Dendritic cell treated with granulocyte-macrophage colony-stimulating factor and Interleukin-4, amounts not matched to agents 40 ng/mL and 50 ng/mL, for 4 days (primary cell): ENCODE measurements around the gene LRG1.

ENCODE experiments used
- H3K27ac Mint-ChIP-seq: one replicate; pipeline ENCODE4 v1.8.0; 2022; ENCODE audit warnings: mild to moderate bottlenecking, mixed read lengths
- H3K27me3 Mint-ChIP-seq: one replicate; pipeline ENCODE4 v1.8.0; 2022; ENCODE audit warnings: mild to moderate bottlenecking, mixed read lengths
- H3K36me3 Mint-ChIP-seq: one replicate; pipeline ENCODE4 v1.8.0; 2022; ENCODE audit warnings: low read depth, mixed read lengths
- H3K4me1 Mint-ChIP-seq: one replicate; pipeline ENCODE4 v1.8.0; 2022; ENCODE audit warnings: low read depth, mixed read lengths
- H3K4me3 Mint-ChIP-seq: one replicate; pipeline ENCODE4 v1.8.0; 2022; ENCODE audit warnings: mild to moderate bottlenecking, moderate library complexity, mixed read lengths
- H3K9me3 Mint-ChIP-seq: one replicate; pipeline ENCODE4 v1.8.0; 2022; ENCODE audit warnings: mixed read lengths
- intact Hi-C: fragments of 100-400 bp; cut with micrococcal nuclease; formaldehyde crosslinking; loops from one replicate; pipeline ENCODE4 v1.15.0; 2022

LRG1 gene

DNA sequence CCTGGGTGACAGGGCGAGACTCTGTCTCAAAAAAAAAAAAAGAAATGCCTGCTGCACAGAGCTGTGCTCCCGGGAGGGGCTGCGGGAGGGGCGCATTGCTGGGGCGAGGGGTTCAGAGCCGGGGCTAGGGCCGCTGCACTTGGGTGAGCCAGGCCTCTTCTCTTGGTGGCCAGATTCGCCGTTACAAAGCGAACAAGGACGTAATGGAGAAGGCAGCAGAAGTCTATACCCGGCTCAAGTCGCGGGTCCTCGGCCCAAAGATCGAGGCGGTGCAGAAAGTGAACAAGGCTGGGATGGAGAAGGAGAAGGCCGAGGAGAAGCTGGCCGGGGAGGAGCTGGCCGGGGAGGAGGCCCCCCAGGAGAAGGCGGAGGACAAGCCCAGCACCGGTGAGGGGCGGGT lies 40.5 kb downstream of the LRG1 start:
- Mint-ChIP-seq H3K9me3 (no peaks in the 10 kb centered on the region), H3K4me3 (no peak overlapping the region)

DNA sequence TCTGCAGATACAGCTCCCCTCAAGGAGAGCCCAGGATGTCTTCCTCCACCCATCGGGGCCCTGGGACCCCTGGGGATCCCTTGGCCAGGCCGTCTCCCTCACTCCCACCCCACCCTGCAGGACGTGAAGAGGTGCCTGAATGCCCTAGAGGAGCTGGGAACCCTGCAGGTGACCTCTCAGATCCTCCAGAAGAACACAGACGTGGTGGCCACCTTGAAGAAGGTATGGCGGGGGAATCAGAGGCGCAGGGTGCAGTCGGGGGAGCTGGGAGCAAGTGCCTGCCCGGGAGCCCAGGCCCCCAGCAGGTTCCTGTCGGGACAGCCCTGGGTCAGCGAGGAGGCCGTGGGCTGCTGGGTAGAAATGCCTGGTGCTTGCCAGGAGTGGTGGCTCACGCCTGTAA lies 41.1 kb downstream of the LRG1 start:
- H3K4me3 Mint-ChIP-seq: no peak overlapping the region
- no peaks in the 10 kb centered on the region for H3K27me3 Mint-ChIP-seq
- intact Hi-C loops: no loop called here
- H3K36me3 Mint-ChIP-seq: no peaks in the 10 kb centered on the region
- no peaks in the 10 kb centered on the region for H3K9me3 Mint-ChIP-seq
- no peak overlapping the region for H3K27ac Mint-ChIP-seq
- H3K4me1 Mint-ChIP-seq: no peaks in the 10 kb centered on the region

More for the DNA sequence above, 40.5 kb downstream of the LRG1 start:
- Mint-ChIP-seq H3K36me3 (no peaks in the 10 kb centered on the region), H3K27ac (no peak overlapping the region), H3K4me1 (peaks cover 6% of the 10 kb centered on the region), H3K27me3 (no peaks in the 10 kb centered on the region)
- intact Hi-C loops: no loop called here

DNA sequence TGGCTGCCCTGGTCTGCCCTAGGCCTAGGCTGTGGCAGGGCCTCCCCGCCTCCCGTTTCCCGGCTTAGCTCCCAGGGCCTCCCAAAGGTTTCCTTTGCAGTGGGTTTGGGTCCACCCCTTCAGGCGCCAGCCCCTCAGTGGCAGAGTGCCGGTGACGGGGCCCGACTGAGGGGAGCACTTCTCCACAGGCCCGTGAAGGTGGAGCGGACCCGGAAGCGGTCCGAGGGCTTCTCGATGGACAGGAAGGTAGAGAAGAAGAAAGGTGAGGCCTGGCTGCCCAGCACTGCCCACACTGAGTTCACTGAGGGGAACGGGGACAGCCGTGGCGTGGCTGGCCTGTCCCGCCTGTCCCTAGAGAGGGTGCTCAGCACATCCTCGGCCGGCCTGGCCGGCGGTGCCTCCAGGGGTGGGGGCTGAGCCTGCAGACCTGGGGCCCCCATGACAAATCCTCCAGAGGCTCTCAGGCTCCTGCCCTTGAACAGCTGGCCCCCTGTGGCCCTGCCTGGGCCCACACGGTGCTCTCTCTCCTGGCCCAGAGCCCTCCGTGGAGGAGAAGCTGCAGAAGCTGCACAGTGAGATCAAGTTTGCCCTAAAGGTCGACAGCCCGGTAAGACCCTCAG lies 42.0 kb downstream of the LRG1 start:
- no peak overlapping the region for H3K27ac Mint-ChIP-seq
- H3K9me3 Mint-ChIP-seq: no peaks in the 10 kb centered on the region
- intact Hi-C loops: no loop called here
- no peaks in the 10 kb centered on the region for H3K27me3 Mint-ChIP-seq
- no peaks in the 10 kb centered on the region for H3K4me1 Mint-ChIP-seq
- H3K36me3 Mint-ChIP-seq: no peaks in the 10 kb centered on the region
- no peak overlapping the region for H3K4me3 Mint-ChIP-seq

DNA sequence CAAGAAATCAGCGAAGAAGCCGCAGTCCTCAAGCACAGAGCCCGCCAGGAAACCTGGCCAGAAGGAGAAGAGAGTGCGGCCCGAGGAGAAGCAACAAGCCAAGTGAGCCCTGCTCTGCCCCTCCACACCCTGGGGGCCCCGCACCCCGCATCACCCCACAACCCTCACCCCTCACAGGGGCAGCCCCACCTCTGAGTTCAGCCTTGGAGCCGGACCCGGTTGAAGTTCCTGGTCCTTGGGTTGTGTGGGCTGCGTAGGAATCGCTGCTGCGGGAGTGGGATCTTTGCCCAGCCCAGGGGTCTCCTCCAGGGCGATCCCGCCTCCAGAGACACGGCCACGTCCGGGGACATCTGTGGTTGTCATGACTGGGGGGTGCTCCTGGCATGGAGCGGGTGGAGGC lies 43.5 kb downstream of the LRG1 start:
- no peaks in the 10 kb centered on the region for H3K27me3 Mint-ChIP-seq
- H3K27ac Mint-ChIP-seq: no peak overlapping the region
- H3K36me3 Mint-ChIP-seq: no peaks in the 10 kb centered on the region
- intact Hi-C loops: no loop called here
- H3K4me3 Mint-ChIP-seq: no peak overlapping the region
- no peaks in the 10 kb centered on the region for H3K4me1 Mint-ChIP-seq
- no peaks in the 10 kb centered on the region for H3K9me3 Mint-ChIP-seq

DNA sequence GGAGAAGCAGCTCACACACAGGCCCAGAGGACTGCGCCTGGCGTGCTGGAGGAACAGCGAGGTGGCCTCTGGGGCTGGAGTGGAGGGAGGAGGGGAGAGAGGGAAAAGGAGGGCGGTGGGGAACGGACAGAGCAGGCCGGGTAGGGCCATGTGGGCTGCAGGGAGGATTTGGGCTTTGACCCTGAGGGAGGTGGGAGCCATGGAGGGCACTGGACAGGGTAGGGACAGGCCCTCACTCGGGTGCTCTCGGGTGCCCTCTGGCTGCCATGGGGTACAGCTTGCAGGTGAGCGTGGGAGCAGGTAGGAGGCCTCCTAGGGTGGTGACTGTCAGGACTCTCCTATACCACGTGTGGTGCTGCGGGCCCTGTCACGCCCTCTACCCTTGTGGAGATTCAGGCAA lies 44.4 kb downstream of the LRG1 start:
- no peaks in the 10 kb centered on the region for H3K27me3 Mint-ChIP-seq
- no peaks in the 10 kb centered on the region for H3K9me3 Mint-ChIP-seq
- H3K27ac Mint-ChIP-seq: no peak overlapping the region
- intact Hi-C loops: no loop called here
- H3K36me3 Mint-ChIP-seq: no peaks in the 10 kb centered on the region
- H3K4me3 Mint-ChIP-seq: no peak overlapping the region
- H3K4me1 Mint-ChIP-seq: no peaks in the 10 kb centered on the region

DNA sequence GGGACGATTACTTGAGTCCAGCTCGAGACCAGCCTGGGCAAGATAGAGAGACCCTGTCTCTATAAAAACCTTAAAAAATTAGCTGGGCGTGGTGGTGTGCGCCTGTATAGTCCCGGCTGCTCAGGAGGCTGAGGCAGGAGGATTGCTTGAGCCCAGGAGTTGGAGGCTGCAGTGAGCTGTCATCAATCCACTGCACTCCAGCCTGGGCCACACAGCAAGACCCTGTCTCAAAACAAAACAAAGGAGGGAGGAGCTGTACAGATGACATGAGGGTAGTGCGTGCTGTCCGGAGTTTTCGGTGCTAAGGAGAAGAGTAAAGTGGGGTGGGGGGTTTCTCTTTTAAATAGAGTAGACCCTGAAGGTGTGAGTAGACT lies 45.2 kb downstream of the LRG1 start:
- Mint-ChIP-seq H3K27ac (no peak overlapping the region), H3K4me1 (no peaks in the 10 kb centered on the region), H3K36me3 (no peaks in the 10 kb centered on the region), H3K27me3 (no peaks in the 10 kb centered on the region), H3K9me3 (no peaks in the 10 kb centered on the region), H3K4me3 (no peak overlapping the region)
- intact Hi-C loops: no loop called here

DNA sequence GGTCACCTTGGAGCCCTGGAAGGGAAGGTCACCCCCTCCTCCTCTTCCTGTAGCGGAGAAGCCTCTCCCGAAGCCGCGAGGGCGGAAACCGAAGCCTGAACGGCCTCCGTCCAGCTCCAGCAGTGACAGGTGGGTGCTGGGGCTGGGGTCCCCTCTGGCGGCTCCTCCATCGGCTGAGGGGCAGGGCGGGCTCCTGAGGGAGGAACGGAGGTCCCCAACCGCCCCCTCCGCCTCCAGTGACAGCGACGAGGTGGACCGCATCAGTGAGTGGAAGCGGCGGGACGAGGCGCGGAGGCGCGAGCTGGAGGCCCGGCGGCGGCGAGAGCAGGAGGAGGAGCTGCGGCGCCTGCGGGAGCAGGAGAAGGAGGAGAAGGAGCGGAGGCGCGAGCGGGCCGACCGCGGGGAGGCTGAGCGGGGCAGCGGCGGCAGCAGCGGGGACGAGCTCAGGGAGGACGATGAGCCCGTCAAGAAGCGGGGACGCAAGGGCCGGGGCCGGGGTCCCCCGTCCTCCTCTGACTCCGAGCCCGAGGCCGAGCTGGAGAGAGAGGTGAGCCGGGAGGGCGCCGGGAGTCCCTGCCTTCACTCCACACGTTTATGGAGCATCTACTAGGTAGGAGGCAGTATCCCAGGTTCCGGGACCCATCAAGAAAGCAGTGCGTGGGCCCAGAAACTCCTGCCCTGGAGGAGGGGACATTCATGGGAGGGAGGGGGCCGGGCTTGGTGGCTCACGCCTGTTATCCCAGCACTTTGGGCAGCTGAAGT lies 45.7 kb downstream of the LRG1 start:
- no peak overlapping the region for H3K4me3 Mint-ChIP-seq
- intact Hi-C loops: no loop called here
- H3K27me3 Mint-ChIP-seq: no peaks in the 10 kb centered on the region
- no peaks in the 10 kb centered on the region for H3K36me3 Mint-ChIP-seq
- H3K27ac Mint-ChIP-seq: no peak overlapping the region
- no peaks in the 10 kb centered on the region for H3K4me1 Mint-ChIP-seq
- no peaks in the 10 kb centered on the region for H3K9me3 Mint-ChIP-seq

DNA sequence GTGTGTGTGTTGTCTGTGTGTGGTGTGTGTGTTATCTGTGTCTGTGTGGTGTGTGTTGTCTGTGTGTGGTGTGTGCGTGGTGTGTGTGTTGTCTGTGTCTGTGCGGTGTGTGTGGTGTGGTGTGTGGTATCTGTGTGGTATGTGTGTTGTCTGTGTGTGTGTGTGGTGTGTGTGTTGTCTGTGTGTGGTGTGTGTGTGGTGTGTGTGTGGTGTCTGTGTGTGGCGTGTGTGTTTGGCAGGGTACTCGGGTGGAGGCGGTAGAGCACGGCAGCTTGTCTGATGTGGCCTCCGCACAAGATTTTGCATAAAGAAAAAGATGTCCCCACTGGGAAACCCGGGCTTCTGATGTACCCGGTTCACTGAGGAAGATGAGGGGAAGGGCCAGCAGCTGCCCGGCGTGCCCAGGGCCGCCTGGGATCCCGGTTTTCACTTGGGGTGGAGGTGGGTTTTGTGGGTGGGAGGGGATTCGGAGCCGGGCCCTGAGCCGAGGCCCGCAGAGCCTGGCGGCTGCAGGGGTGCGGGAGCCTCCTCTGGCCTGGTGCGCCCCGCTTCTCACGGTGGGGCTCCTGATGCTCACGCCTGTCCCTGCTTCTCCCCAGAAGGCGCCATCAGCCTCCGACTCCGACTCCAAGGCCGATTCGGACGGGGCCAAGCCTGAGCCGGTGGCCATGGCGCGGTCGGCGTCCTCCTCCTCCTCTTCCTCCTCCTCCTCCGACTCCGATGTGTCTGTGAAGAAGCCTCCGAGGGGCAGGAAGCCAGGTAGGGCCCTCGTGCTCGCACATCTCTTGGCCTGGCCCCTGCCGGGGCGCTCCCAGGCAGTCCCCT lies 46.5 kb downstream of the LRG1 start:
- Mint-ChIP-seq H3K27me3 (no peaks in the 10 kb centered on the region), H3K4me3 (no peak overlapping the region), H3K27ac (no peak overlapping the region), H3K4me1 (no peaks in the 10 kb centered on the region), H3K9me3 (no peaks in the 10 kb centered on the region), H3K36me3 (no peaks in the 10 kb centered on the region)
- intact Hi-C loops: no loop called here

DNA sequence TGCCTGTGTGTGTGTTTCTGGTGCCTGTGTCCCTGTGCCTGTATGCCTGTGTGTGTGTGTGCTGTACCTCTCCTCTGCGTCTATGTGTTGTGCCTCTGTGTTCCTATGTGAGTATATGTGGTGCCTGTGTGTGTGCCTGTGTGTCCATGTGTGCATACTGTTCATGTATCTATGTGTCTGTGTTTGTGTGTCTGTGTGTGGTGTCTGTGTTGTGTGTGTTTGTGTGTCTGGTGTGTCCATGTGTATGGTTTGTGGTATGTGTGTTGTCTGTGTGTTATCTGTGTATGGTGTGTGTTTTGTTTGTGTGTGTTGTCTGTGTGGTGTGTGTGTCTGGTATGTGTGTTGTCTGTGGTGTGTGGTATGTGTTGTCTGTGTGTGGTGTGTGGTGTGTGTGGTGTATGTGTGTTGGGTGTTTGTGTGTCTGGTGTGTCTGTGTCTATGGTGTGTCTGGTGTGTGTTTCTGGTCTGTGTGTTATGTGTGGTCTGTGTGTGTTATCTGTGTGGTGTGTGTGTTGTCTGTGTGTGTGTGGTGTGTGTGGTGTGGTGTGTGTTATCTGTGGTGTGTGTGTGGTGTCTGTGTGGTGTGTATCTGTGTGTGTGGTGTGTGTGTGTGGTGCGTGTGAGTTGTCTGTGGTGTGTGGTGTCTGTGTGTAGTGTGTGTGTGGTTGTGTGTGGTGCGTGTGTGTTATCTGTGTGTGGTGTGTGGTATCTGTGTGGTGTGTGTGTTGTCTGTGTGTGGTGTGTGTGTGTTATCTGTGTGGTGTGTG lies 47.3 kb downstream of the LRG1 start:
- no peaks in the 10 kb centered on the region for H3K9me3 Mint-ChIP-seq
- no peaks in the 10 kb centered on the region for H3K27me3 Mint-ChIP-seq
- intact Hi-C loops: no loop called here
- peaks cover under 1% of the 10 kb centered on the region for H3K36me3 Mint-ChIP-seq
- H3K27ac Mint-ChIP-seq: no peak overlapping the region
- no peaks in the 10 kb centered on the region for H3K4me1 Mint-ChIP-seq
- H3K4me3 Mint-ChIP-seq: no peak overlapping the region

DNA sequence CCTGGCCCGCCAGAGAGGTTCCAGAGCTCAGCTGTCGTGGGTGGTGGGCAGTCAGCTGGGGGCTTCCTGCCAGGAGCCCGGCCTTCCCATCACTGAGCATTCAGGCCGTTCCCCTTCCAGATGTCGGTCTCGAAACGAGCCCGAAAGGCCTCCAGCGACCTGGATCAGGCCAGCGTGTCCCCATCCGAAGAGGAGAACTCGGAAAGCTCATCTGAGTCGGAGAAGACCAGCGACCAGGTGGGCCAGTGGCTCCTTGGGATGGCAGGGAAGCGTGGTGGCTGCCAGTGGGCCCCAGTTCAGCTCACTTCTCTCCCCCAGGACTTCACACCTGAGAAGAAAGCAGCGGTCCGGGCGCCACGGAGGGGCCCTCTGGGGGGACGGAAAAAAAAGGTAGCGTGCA lies 48.4 kb downstream of the LRG1 start:
- H3K36me3 Mint-ChIP-seq: peaks cover 12% of the 10 kb centered on the region
- H3K27ac Mint-ChIP-seq: no peak overlapping the region
- intact Hi-C loops: no loop called here
- H3K4me3 Mint-ChIP-seq: no peak overlapping the region
- no peaks in the 10 kb centered on the region for H3K27me3 Mint-ChIP-seq
- no peaks in the 10 kb centered on the region for H3K4me1 Mint-ChIP-seq
- no peaks in the 10 kb centered on the region for H3K9me3 Mint-ChIP-seq

DNA sequence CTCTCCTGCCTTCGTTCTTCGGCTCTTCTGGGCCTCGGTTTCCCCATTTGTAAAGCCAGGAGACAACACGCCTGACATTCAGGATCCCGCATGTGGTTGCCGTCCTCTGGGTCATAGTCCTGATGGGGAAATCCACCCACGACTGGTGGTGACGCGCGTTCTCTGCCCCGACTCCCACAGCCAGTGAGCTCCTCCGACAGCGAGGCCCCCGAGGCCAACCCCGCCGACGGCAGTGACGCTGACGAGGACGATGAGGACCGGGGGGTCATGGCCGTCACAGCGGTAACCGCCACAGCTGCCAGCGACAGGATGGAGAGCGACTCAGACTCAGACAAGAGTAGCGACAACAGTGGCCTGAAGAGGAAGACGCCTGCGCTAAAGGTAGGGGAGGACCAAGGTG lies 51.3 kb downstream of the LRG1 start:
- no peak overlapping the region for H3K27ac Mint-ChIP-seq
- no peaks in the 10 kb centered on the region for H3K4me1 Mint-ChIP-seq
- H3K27me3 Mint-ChIP-seq: no peaks in the 10 kb centered on the region
- intact Hi-C loops: no loop called here
- no peaks in the 10 kb centered on the region for H3K9me3 Mint-ChIP-seq
- peaks cover 35% of the 10 kb centered on the region for H3K36me3 Mint-ChIP-seq
- H3K4me3 Mint-ChIP-seq: no peak overlapping the region

DNA sequence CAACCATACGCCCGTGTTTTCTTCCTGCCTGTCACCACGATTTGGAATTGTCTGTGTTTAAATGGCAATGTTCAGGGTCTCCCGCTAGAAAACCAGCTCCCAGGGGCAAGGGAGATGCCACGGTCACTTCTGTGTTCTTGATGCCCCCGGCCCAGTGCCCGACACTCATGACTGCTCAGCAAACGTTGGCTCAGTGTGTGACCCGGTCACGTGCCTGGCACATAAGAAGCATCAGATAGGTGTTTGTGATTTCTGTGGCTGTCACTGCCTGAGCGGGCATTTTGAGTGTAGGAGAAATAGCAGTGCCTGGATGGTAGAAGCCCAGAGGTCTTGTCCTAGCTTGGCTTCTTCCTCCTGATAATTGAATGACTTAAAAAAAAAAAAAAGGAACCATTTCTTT lies 52.3 kb downstream of the LRG1 start:
- Mint-ChIP-seq H3K27ac (no peak overlapping the region), H3K9me3 (no peaks in the 10 kb centered on the region), H3K27me3 (no peaks in the 10 kb centered on the region), H3K4me3 (no peak overlapping the region), H3K4me1 (no peaks in the 10 kb centered on the region), H3K36me3 (peaks cover 44% of the 10 kb centered on the region)
- intact Hi-C loops: no loop called here
